HepG2 (cell line): Measurements from ENCODE around the gene PEX14. TPM values are rescaled to one million over a fixed set of nuclear protein-coding genes. Genes with fewer than 3 reads are reported as not detected.

ENCODE experiments used
- ATAC-seq: fragments of 200-7000 bp; cut with Tn5 transposase; 3 replicates; pipeline ENCODE4 v1.9.1; 2020; ENCODE audit warnings: mild to moderate bottlenecking, moderate library complexity
- BruUV-seq: library from RNA; stranded (reverse); fragments of 400-500 nt; replicated peaks from 2 replicates; lab custom pipeline; 2021; lab: Mats Ljungman, UMichigan
- CTCF ChIA-PET: fragments of 300-600 bp; formaldehyde crosslinking; extraction: SDS; loops from one replicate; lab custom pipeline; 2021; ENCODE audit warnings: low total read pairs, inconsistent platforms, low intra/inter-chr PET ratio; lab: Yijun Ruan, JAX
- POLR2A ChIA-PET: fragments of 350-600 bp; sonication (Branson Sonifier 250); formaldehyde crosslinking; loops from one replicate; lab custom pipeline; 2020; ENCODE audit warnings: antibody characterized with exemption, inconsistent platforms; lab: Yijun Ruan, JAX
- DNase-seq: peaks from one replicate; pipeline ENCODE4 v3.0.0-alpha.2; 2015; ENCODE audit warnings: low spot score
- FAIRE-seq: peaks from 3 replicates; lab custom pipeline; 2011; peaks lifted over from hg19 to GRCh38; lab: Jason Lieb, UNC
- H2AFZ ChIP-seq: one replicate; pipeline ENCODE4 v1.6.1; 2011; ENCODE audit warnings: low read length, inconsistent platforms
- H3K27ac ChIP-seq: fragments of 300-600 bp; 3 replicates; pipeline ENCODE4 v1.8.0; 2011; ENCODE audit warnings: mixed run types, mild to moderate bottlenecking, mixed read lengths, low read length, inconsistent platforms; ENCODE audit not compliant: insufficient read depth; ENCODE audit errors: extremely low read length
- H3K27me3 ChIP-seq, 2 experiments: fragments of 200-600 bp in 1 of 2; 2 replicates in 1 of 2; 3 replicates in 1 of 2; pipeline versions ENCODE4 v1.6.0 to v1.8.0; 2011; ENCODE audit warnings: low read length in 2 of 2, mild to moderate bottlenecking in 2 of 2, moderate library complexity in 2 of 2, inconsistent platforms in 1 of 2; ENCODE audit not compliant: insufficient read depth in 2 of 2, control insufficient read depth in 1 of 2
- H3K36me3 ChIP-seq, 2 experiments: fragments of 200-600 bp in 1 of 2; replicated peaks in 1 of 2; 2 replicates in 1 of 2; 3 replicates in 1 of 2; pipeline versions ENCODE4 v1.5.1 to v1.8.0; 2011; ENCODE audit warnings: low read length in 2 of 2, inconsistent platforms in 1 of 2; ENCODE audit not compliant: insufficient read depth in 2 of 2, control insufficient read depth in 1 of 2
- H3K4me1 ChIP-seq: 2 replicates; pipeline ENCODE4 v1.5.1; 2012; ENCODE audit warnings: low read length, inconsistent platforms; ENCODE audit not compliant: insufficient read depth
- H3K4me2 ChIP-seq: 2 replicates; pipeline ENCODE4 v1.6.0; 2011; ENCODE audit warnings: low read depth, low read length, inconsistent platforms
- H3K4me3 ChIP-seq, 3 experiments: fragments of 200-600 bp in 1 of 3; sonication (generic), shearing (Covaris generic) in 1 of 3; replicated peaks in 1 of 3; 2 replicates each; pipeline ENCODE4 v1.5.1; 2011 to 2016; ENCODE audit warnings: low read length in 3 of 3, inconsistent platforms in 2 of 3, low read depth in 2 of 3, mild to moderate bottlenecking in 2 of 3, control low read depth in 1 of 3, mixed read lengths in 1 of 3; ENCODE audit not compliant: insufficient read depth in 1 of 3
- H3K79me2 ChIP-seq: one replicate; pipeline ENCODE4 v1.6.1; 2011; ENCODE audit warnings: low read length, inconsistent platforms; ENCODE audit not compliant: insufficient read depth
- H3K9ac ChIP-seq: 2 replicates; pipeline ENCODE4 v1.6.0; 2011; ENCODE audit warnings: mild to moderate bottlenecking, low read depth, low read length, inconsistent platforms; ENCODE audit not compliant: insufficient read depth
- H3K9me3 ChIP-seq: 2 replicates; pipeline ENCODE4 v1.5.1; 2012; ENCODE audit warnings: mild to moderate bottlenecking, low read length
- H4K20me1 ChIP-seq: 2 replicates; pipeline ENCODE4 v1.6.0; 2011; ENCODE audit warnings: inconsistent platforms, mild to moderate bottlenecking, low read length, moderate library complexity; ENCODE audit not compliant: insufficient read depth
- AHDC1 ChIP-seq: sonication (generic); formaldehyde crosslinking; IDR thresholded peaks from 2 replicates; pipeline ENCODE4 v1.5.1; 2020; ENCODE audit warnings: mild to moderate bottlenecking, missing genetic modification reagents, borderline replicate concordance
- AHR ChIP-seq: IDR thresholded peaks from 2 replicates; pipeline ENCODE4 v1.6.1; 2018; ENCODE audit warnings: missing genetic modification reagents, missing compliant biosample characterization
- ATF4 ChIP-seq, 2 experiments: fragments of 450-650 bp in 1 of 2; sonication (generic) in 1 of 2; formaldehyde crosslinking; IDR thresholded peaks; 2 replicates each; pipeline versions ENCODE4 v1.5.0 to v1.8.0; 2020 to 2022; ENCODE audit warnings: mild to moderate bottlenecking in 1 of 2, missing genetic modification reagents in 1 of 2
- EP300 ChIP-seq, 3 experiments: sonication (generic) in 1 of 3; formaldehyde crosslinking in 1 of 3; IDR thresholded peaks; 2 replicates each; pipeline versions ENCODE4 v1.5.1 to v1.6.1; 2011 to 2020; ENCODE audit warnings: low read depth in 2 of 3, low read length in 2 of 3, borderline replicate concordance in 1 of 3, improper control_type of control experiment in 1 of 3, mild to moderate bottlenecking in 1 of 3, missing genetic modification reagents in 1 of 3, moderate library complexity in 1 of 3
- GABPA ChIP-seq, 2 experiments: IDR thresholded peaks; 2 replicates each; pipeline ENCODE4 v1.6.1; 2011 to 2016; ENCODE audit warnings: low read depth in 2 of 2, low read length in 1 of 2, missing biosample characterization in 1 of 2, missing genetic modification characterization in 1 of 2
- GMEB2 ChIP-seq: IDR thresholded peaks from 2 replicates; pipeline ENCODE4 v1.6.1; 2016; ENCODE audit warnings: missing biosample characterization, missing genetic modification reagents, low read depth
- GTF2F1 ChIP-seq: fragments of 150-350 bp; IDR thresholded peaks from 2 replicates; pipeline ENCODE4 v1.6.1; 2014; ENCODE audit warnings: low read length
- MLX ChIP-seq: IDR thresholded peaks from 2 replicates; pipeline ENCODE4 v1.6.1; 2016
- SALL1 ChIP-seq: sonication (generic); formaldehyde crosslinking; IDR thresholded peaks from 2 replicates; pipeline ENCODE4 v1.8.0; 2022; ENCODE audit warnings: mild to moderate bottlenecking, missing genetic modification reagents
- SATB2 ChIP-seq: sonication (generic); formaldehyde crosslinking; IDR thresholded peaks from 2 replicates; pipeline ENCODE4 v1.5.0; 2020; ENCODE audit warnings: missing genetic modification reagents
- SKI ChIP-seq: fragments of 450-650 bp; IDR thresholded peaks from one replicate; pipeline ENCODE4 v1.6.1; 2018; ENCODE audit warnings: mild to moderate bottlenecking; ENCODE audit not compliant: partially characterized antibody
- ZKSCAN1 ChIP-seq: fragments of 150-350 bp; IDR thresholded peaks from 2 replicates; pipeline ENCODE4 v1.6.1; 2014; ENCODE audit warnings: low read length
- ZNF10 ChIP-seq: sonication (generic); formaldehyde crosslinking; IDR thresholded peaks from 2 replicates; pipeline ENCODE4 v1.4.0; 2020; ENCODE audit warnings: mild to moderate bottlenecking, low read depth, missing genetic modification reagents, borderline replicate concordance
- ZNF615 ChIP-seq: sonication (generic); formaldehyde crosslinking; IDR thresholded peaks from 2 replicates; pipeline ENCODE4 v1.5.0; 2020; ENCODE audit warnings: mild to moderate bottlenecking, missing genetic modification reagents, borderline replicate concordance
- WGBS: methylation state at CpG from one replicate; pipeline ENCODE4 v1.1.6; 2017; ENCODE audit warnings: low lambda C conversion rate; 5-methylcytosine and 5-hydroxymethylcytosine counted together
- in situ Hi-C: cut with HindIII; loops from 2 replicates; pipeline ENCODE4 v1.10.0; 2017; ENCODE audit warnings: low pct_unique_long_range_greater_than_20kb; ENCODE audit not compliant: extremely low pct_ligation_motif_present
- intact Hi-C: fragments of 100-400 bp; cut with micrococcal nuclease; formaldehyde crosslinking; loops from one replicate; pipeline ENCODE4 v1.10.0; 2022; ENCODE audit not compliant: unreplicated experiment
- polyA plus RNA-seq, 8 experiments: library from polyadenylated mRNA; depleted of rRNA in 3 of 8; stranded (reverse) in 7 of 8; unstranded in 1 of 8; fragments of >200 nt; fragmentation: Illumina TruSeq in 4 of 8; extraction: Trizol in 4 of 8; gene quantifications; 2 replicates each; pipeline versions ENCODE4 v1.2.1 to v1.2.3, GENCODE V29; 2011 to 2016; ENCODE audit warnings: low read depth in 4 of 8, missing spikeins in 1 of 8, mixed read lengths in 1 of 8; ENCODE audit not compliant: insufficient read depth in 1 of 8
- total RNA-seq, 5 experiments: library from RNA; depleted of rRNA; stranded (reverse); fragments of >200 nt; fragmentation: Illumina TruSeq; extraction: Trizol; gene quantifications; 2 replicates each; pipeline ENCODE4 v1.2.3, GENCODE V29; 2016; ENCODE audit warnings: low read depth in 1 of 5

The PEX14 gene
- total and polyA plus RNA-seq, 2 of the 13 experiments (the other 11 are each of a cell fraction or from before 2014, with no cell fraction given): 6.5 to 9.9 TPM

- H3K9ac ChIP-seq: no peak overlapping the region
- no peak overlapping the region for H3K4me3 ChIP-seq
- FAIRE-seq (peak; percentile 69), ATAC-seq (peak; percentile 66), DNase-seq (peak; percentile 37)
- 18% methylated on average over 6 of the region's 6 CpGs for WGBS
- intact Hi-C loops (loop anchor here (10.0 kb wide), 2 partner anchors 79 to 109 kb away; no protein-coding TSS in a partner anchor), in situ Hi-C loops (no loop called here)
- no TSS peak for BruUV-seq
- peaks cover 26% of the 10 kb centered on the region for H3K79me2 ChIP-seq
- H3K4me2 ChIP-seq: peak overlapping the region; percentile 29
- peaks cover 63% of the 10 kb centered on the region for H3K4me1 ChIP-seq
- peaks cover 21% of the 10 kb centered on the region for H4K20me1 ChIP-seq
- no peaks in the 10 kb centered on the region for H3K9me3 ChIP-seq
- H3K36me3 ChIP-seq: peaks cover 0 to 3% of the 10 kb centered on the region in 2 experiments; a peak in 1 of 5 replicates
- ChIA-PET CTCF (no interaction called here), POLR2A (no interaction called here)
- H2AFZ ChIP-seq: no peak overlapping the region
- no peaks in the 10 kb centered on the region for H3K27me3 ChIP-seq
- H3K27ac ChIP-seq: peak overlapping the region; percentile 22
- TF ChIP-seq AHDC1 (peak; percentile 27; the same call in 1 of the 2 replicates), GABPA (IDR thresholded peaks at IDR 0.05; ENCODE audit: low read depth, low read length) (no peak), GABPA (CRISPR knock-in tag; IDR thresholded peaks at IDR 0.05; ENCODE audit: low read depth) (no peak), SALL1 (CRISPR knock-in tag) (peak; percentile 42; the same call in 1 of the 2 replicates), GTF2F1 (no peak), ZKSCAN1 (0 out of 2 replicates have a peak, but pooled peaks have one; percentile 33), ZNF615 (CRISPR knock-in tag) (no peak), AHR (CRISPR knock-in tag) (no peak), EP300 (IDR thresholded peaks at IDR 0.05; ENCODE audit: low read depth in 2 of 2, low read length in 2 of 2) (0 out of 4 replicates have a peak, but pooled peaks of 1 of the 2 experiments have one; percentile 26), EP300 (CRISPR knock-in tag; IDR thresholded peaks at IDR 0.05; ENCODE audit: borderline replicate concordance) (no peak), ATF4 (CRISPR knock-in tag; IDR thresholded peaks at IDR 0.05) (no peak), SATB2 (no peak), GMEB2 (CRISPR knock-in tag) (no peak), MLX (CRISPR knock-in tag) (no peak), SKI (peak; percentile 59), ZNF10 (no peak)
These were observed 41.4 kb downstream of the PEX14 start for GRCh38 chr1:10515976-10516750.
